Sigmoid colon (tissue), 7 donors: ENCODE measurements around the gene GPC6. TPM values are rescaled to one million over a fixed set of nuclear protein-coding genes. Genes with fewer than 3 reads are reported as not detected.

Experiments used
- DNase-seq: peaks from one replicate; pipeline ENCODE4 v3.0.0-alpha.2; 2019
- H3K27ac ChIP-seq, 4 donors: fragments of 200-600 bp; sonication (generic); one replicate each; pipeline ENCODE4 v1.5.1; 2016 to 2019; ENCODE audit warnings: mild to moderate bottlenecking in 1 of 4
- H3K27me3 ChIP-seq, 3 donors: fragments of 200-600 bp; sonication (generic); one replicate each; pipeline ENCODE4 v1.5.1; 2019; ENCODE audit warnings: mild to moderate bottlenecking in 1 of 3
- H3K36me3 ChIP-seq, 4 donors: fragments of 200-600 bp; sonication (generic); one replicate each; pipeline ENCODE4 v1.5.1; 2016 to 2019
- H3K4me1 ChIP-seq, 4 donors: fragments of 200-600 bp; sonication (generic); one replicate each; pipeline ENCODE4 v1.5.1; 2017 to 2019
- H3K4me3 ChIP-seq, 4 donors: fragments of 200-600 bp; sonication (generic); one replicate each; pipeline ENCODE4 v1.5.1; 2017 to 2019; ENCODE audit warnings: mild to moderate bottlenecking in 2 of 4, moderate library complexity in 1 of 4
- H3K9me3 ChIP-seq, 4 donors: fragments of 200-600 bp in 3 of 4; sonication (generic) in 3 of 4; one replicate each; pipeline versions ENCODE4 v1.5.1 to v1.6.1; 2013 to 2019
- EP300 ChIP-seq, 4 donors: sonication (generic); formaldehyde crosslinking; IDR thresholded peaks; one replicate each; pipeline ENCODE4 v1.6.1; 2017; ENCODE audit warnings: antibody characterized with exemption in 4 of 4
- POLR2A ChIP-seq, 2 donors: fragments of 450-650 bp; IDR thresholded peaks; one replicate each; pipeline ENCODE4 v1.6.1; 2016; ENCODE audit warnings: antibody characterized with exemption in 2 of 2, mild to moderate bottlenecking in 2 of 2, moderate library complexity in 2 of 2
- POLR2AphosphoS5 ChIP-seq, 4 donors: sonication (generic); formaldehyde crosslinking; IDR thresholded peaks; one replicate each; pipeline ENCODE4 v1.6.1; 2017; ENCODE audit warnings: antibody characterized with exemption in 4 of 4
- WGBS, 2 donors: extraction: QIAGEN DNeasy Blood & Tissue Kit; methylation state at CpG; one replicate each; pipeline ENCODE4 v1.1.7; 2013; 5-methylcytosine and 5-hydroxymethylcytosine counted together
- intact Hi-C: fragments of 100-400 bp; cut with DNase I; formaldehyde crosslinking; loops from one replicate; pipeline ENCODE4 v1.15.1; 2023
- polyA plus RNA-seq, 3 donors: library from polyadenylated mRNA; stranded (reverse); fragments of 200-250 nt; gene quantifications; one replicate each; pipeline ENCODE4 v1.2.3, GENCODE V29; 2013
- total RNA-seq, 4 donors: library from RNA; depleted of rRNA; stranded (reverse); fragments of >200 nt; gene quantifications; one replicate each; pipeline ENCODE4 v1.1.0, GENCODE V29; 2016
- TF ChIP-seq, protein P1 (sequence below), 4 experiments: fragments of 450-650 bp in 3 of 4; fragments of 200-600 bp in 1 of 4; IDR thresholded peaks; one replicate each; pipeline ENCODE4 v1.5.1; 2016 to 2019; ENCODE audit warnings: antibody characterized with exemption in 4 of 4, mild to moderate bottlenecking in 3 of 4, moderate library complexity in 2 of 4
- donor health status: healthy with polysubstance abuse.
- donor health status: Bipolar disorder and iron deficiency.
- donor health status: healthy.

The GPC6 gene
- total and polyA plus RNA-seq, 7 donors = 0.23 to 27.5 (median 14.4) TPM

DNA sequence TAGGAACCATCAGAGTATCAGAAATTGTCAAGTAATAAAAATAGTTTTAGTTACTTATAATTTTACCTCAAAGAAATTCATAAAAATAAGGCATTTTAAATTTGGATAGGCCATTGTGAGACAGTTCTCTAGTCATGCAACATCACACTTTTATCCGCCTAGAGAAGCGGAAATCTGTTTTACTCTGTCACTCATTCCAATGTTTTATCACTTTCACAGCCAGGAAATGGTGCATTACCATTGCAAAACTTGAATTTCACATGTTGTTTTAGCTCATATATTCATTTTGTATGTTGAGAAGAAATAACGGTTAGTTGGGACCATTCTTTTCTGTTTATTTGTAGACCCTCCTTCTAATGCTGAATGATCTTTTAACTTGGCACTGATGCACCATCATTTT is 427.2 kb downstream of the GPC6 start:
- no peak for DNase-seq
- Histone ChIP-seq H3K27ac (no peak overlapping the region), H3K4me1 (no peaks in the 10 kb centered on the region), H3K36me3 (no peaks in the 10 kb centered on the region), H3K4me3 (no peak overlapping the region), H3K9me3 (peaks cover 0 to 4% (median 0%) of the 10 kb centered on the region in 4 donors), H3K27me3 (no peaks in the 10 kb centered on the region)
- 92 to 97% methylated on average over 3 of the region's 3 CpGs for WGBS, 2 donors
- TF ChIP-seq, protein P1, sequence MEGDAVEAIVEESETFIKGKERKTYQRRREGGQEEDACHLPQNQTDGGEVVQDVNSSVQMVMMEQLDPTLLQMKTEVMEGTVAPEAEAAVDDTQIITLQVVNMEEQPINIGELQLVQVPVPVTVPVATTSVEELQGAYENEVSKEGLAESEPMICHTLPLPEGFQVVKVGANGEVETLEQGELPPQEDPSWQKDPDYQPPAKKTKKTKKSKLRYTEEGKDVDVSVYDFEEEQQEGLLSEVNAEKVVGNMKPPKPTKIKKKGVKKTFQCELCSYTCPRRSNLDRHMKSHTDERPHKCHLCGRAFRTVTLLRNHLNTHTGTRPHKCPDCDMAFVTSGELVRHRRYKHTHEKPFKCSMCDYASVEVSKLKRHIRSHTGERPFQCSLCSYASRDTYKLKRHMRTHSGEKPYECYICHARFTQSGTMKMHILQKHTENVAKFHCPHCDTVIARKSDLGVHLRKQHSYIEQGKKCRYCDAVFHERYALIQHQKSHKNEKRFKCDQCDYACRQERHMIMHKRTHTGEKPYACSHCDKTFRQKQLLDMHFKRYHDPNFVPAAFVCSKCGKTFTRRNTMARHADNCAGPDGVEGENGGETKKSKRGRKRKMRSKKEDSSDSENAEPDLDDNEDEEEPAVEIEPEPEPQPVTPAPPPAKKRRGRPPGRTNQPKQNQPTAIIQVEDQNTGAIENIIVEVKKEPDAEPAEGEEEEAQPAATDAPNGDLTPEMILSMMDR (IDR thresholded peaks at IDR 0.05) = no peak
- TF ChIP-seq POLR2AphosphoS5 (IDR thresholded peaks at IDR 0.05) = no peak
- no peak for TF ChIP-seq POLR2A (IDR thresholded peaks at IDR 0.05)
- no peak for TF ChIP-seq EP300 (IDR thresholded peaks at IDR 0.05)
- intact Hi-C loops = no loop called here

DNA sequence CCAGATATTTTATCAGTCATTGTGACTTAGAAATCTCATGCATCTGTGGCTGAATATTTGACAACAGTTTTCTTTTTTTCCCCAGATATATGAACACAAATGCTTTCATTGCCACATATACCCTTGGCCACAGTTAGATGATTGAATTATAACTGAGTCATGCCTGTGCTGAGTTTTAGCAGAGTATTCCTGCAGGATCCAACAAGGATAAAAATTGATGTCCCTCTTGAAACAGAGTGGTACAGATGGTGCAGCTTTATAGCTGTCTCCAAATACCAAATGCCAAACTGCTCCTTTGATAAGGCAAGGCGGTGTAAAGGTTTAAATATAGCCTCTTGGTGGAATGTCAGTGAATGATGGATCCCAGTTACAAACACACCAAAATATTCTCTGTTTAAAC is 428.5 kb downstream of the GPC6 start:
- intact Hi-C loops = no loop called here
- no peak for DNase-seq
- peaks cover 0 to 4% (median 0%) of the 10 kb centered on the region in 4 donors for H3K9me3 ChIP-seq
- H3K4me3 ChIP-seq = no peak overlapping the region
- no peaks in the 10 kb centered on the region for H3K4me1 ChIP-seq
- WGBS, 2 donors = 87 to 89% methylated on average over 1 of the region's 1 CpG
- TF ChIP-seq POLR2A (IDR thresholded peaks at IDR 0.05) (no peak), POLR2AphosphoS5 (IDR thresholded peaks at IDR 0.05) (no peak), EP300 (IDR thresholded peaks at IDR 0.05) (no peak)
- TF ChIP-seq, protein P1 (IDR thresholded peaks at IDR 0.05) = no peak
- H3K27me3 ChIP-seq = no peaks in the 10 kb centered on the region
- H3K36me3 ChIP-seq = no peaks in the 10 kb centered on the region
- no peak overlapping the region for H3K27ac ChIP-seq

DNA sequence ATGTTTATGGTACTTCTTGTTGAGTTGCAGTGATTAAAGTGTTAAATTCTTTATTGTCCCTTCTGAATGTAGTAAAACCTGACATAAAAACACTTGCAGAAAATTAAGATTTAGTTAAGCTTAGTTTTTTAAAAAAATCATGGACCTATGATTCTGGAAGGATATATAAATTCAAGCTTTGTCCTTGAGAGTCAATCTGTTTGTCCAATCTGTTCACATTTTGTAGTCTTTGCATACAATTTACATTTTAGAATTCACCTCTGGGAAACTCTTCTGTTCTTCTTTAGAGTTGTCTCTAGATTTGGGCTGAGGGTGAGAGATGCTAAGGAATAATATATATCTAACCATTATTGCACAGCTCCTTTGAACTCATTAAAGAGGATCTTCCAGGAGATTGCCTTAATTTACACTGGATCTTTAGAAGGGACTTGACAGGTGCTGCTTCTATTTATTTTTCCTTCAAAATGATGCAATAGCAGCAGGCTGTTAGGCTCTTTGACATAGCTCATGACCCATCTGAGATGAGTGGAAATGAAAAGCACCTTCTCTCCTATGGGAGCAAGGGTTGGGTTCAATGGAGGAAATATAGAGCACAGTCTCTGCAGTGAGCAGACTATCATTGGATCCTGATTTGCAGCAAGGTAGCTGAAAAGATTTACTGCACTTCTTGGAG is 433.9 kb downstream of the GPC6 start:
- Histone ChIP-seq H3K27ac (no peak overlapping the region), H3K27me3 (no peaks in the 10 kb centered on the region), H3K4me3 (no peak overlapping the region), H3K9me3 (peaks cover 0 to 4% (median 0%) of the 10 kb centered on the region in 4 donors), H3K4me1 (peaks cover 0 to 6% (median 0%) of the 10 kb centered on the region in 4 donors), H3K36me3 (no peaks in the 10 kb centered on the region)
- intact Hi-C loops = loop anchor here (5.0 kb wide), 1 partner anchor 382 kb away; no protein-coding TSS in a partner anchor
- TF ChIP-seq, protein P1 (IDR thresholded peaks at IDR 0.05) = no peak
- TF ChIP-seq POLR2A (IDR thresholded peaks at IDR 0.05) = no peak
- TF ChIP-seq EP300 (IDR thresholded peaks at IDR 0.05) = no peak
- no peak for TF ChIP-seq POLR2AphosphoS5 (IDR thresholded peaks at IDR 0.05)
- no peak for DNase-seq

DNA sequence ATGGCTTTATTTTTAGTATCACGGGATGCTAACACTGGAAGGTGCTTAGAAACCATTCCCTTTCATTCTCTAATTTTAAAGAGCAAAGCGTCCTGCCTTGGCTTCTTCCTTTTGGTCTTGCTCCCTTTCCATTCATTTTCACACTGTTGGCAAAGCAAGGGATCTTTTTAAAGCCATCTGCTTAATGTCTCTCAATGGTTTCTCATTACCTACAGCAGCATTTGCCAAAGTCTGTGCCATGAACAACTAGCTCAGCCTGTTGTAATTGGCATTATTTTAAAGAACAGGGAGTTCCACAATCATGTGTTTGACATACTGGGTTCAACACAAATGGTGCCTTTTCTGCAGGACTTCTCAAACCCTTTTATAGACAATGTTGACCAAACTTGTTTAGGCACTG is 444.3 kb downstream of the GPC6 start:
- Histone ChIP-seq H3K27me3 (no peaks in the 10 kb centered on the region), H3K4me1 (peaks cover 0 to 13% (median 4%) of the 10 kb centered on the region in 4 donors), H3K4me3 (no peak overlapping the region), H3K27ac (no peak overlapping the region), H3K36me3 (no peaks in the 10 kb centered on the region), H3K9me3 (no peaks in the 10 kb centered on the region)
- no peak for TF ChIP-seq POLR2A (IDR thresholded peaks at IDR 0.05)
- peak in 3 of 4 donors; percentile 28 to 83 (median 79) for TF ChIP-seq POLR2AphosphoS5 (IDR thresholded peaks at IDR 0.05)
- intact Hi-C loops = no loop called here
- no peak for DNase-seq
- WGBS, 2 donors = 77 to 85% methylated on average over 2 of the region's 2 CpGs

DNA sequence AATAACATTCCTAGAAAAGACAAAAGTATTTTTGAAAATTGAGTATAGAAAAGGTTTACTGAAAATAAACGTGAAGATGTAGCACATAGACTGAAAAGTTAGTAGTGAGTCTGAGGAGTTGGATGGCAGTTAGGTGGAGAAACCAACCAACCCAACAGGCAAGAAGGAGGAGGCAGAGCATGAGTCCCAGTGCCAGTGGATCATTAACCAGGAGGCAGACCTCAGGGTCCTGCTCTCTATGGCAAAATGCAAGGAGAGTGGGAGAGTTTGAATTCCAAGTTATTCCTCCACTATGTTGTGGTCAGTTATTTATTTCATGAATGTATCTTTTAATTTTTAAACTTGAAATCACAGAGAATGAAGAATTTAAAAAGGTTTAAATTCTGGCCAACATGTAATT is 446.4 kb downstream of the GPC6 start:
- DNase-seq = no peak
- TF ChIP-seq POLR2AphosphoS5 (IDR thresholded peaks at IDR 0.05) (no peak), EP300 (IDR thresholded peaks at IDR 0.05) (no peak), POLR2A (IDR thresholded peaks at IDR 0.05) (no peak)
- TF ChIP-seq, protein P1 (IDR thresholded peaks at IDR 0.05) = no peak
- intact Hi-C loops = no loop called here
- H3K36me3 ChIP-seq = no peaks in the 10 kb centered on the region
- no peaks in the 10 kb centered on the region for H3K9me3 ChIP-seq
- no peak overlapping the region for H3K27ac ChIP-seq
- 80 to 88% methylated on average over 1 of the region's 1 CpG for WGBS, 2 donors
- no peaks in the 10 kb centered on the region for H3K27me3 ChIP-seq
- peaks cover 0 to 13% (median 4%) of the 10 kb centered on the region in 4 donors for H3K4me1 ChIP-seq
- H3K4me3 ChIP-seq = no peak overlapping the region
